ENCODE measurements around the gene ZNF296.

DNA sequence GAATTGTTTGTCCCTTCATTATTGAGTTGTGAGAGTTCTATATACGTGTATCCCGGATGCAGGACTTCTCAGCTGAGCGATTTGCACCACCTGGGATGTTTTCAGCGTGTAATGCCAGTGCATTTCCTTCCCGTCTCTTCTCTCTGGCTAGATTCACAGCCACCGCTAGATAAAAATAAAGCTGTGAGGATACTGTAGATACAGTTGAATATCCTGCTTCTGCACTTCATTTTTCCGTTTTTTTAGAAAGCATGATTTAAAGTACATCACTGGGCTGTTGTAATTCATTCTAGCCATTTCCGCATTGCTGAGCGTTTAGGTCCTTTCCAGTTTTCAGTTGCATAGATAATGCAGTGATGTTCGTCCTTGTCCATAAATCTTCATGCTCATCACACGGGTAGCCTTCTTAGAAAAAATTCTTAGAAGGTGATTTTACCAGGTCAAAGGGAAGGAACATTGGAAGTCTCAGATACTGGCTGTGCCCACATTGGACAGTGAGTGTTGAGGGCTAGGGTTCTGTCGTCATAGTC is 31.4 kb upstream of the ZNF296 start:
- TF ChIP-seq CTCF (IDR thresholded peaks at IDR 0.05; ENCODE audit: poor library complexity), result no peak
- TF ChIP-seq EZH2 (IDR thresholded peaks at IDR 0.05; ENCODE audit: borderline replicate concordance), result no peak
